Measurements from ENCODE around the gene OTOG.

OTOG gene

DNA sequence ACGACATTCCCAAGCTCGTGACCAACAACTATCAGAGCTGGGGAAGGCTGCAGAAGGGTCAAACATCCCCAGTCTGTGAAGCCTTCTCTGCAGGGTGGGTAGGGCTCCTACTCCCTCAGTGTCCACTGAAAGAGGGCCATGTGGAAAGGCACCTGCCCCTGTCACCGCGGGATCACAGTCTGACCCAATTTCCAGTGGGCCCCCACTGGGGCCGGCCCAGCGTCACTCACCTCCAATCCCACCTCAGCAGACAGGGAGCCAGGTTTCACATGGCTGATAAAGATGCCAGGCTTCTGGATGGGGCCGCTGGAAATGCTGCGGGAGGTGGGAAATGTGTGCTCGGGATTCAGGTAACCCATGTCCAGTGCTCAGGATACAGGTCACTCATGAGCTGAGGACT is 22.8 kb upstream of the OTOG start:
- POLR2A ChIA-PET = no interaction called here
- CTCF ChIA-PET = interaction anchor here (0.6 kb wide), 1 partner anchor 170 kb away, joined by 6 read pairs; no protein-coding TSS in a partner anchor
- no peak for TF ChIP-seq SUZ12 (IDR thresholded peaks at IDR 0.05)
- DNase-seq (ENCODE audit: extremely low spot score) = no peak

DNA sequence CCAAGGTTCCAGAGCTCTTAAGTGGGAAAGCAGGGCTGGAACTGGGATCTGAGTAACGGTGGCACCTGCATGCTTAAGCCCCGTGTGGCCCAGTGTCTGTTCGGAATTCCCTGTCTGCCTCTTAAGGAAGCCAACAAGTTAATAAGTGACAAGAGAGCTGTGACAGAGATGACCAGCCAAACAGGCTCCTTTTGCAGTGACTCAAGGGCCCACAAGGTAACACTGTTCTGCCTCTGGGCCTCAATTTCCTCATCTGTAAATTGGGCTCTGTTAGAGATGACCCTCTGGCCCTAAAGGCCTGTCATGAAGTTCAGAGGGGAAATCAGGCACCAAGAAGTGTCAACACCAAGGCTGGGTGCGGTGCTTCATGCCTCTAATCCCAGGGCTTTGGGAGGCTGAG is 21.5 kb upstream of the OTOG start:
- no peak for DNase-seq (ENCODE audit: extremely low spot score)
- no peak for TF ChIP-seq TARDBP (IDR thresholded peaks at IDR 0.05)
- TF ChIP-seq HDGF (IDR thresholded peaks at IDR 0.05; ENCODE audit: borderline replicate concordance) = no peak
- no peak for TF ChIP-seq FOXK2 (IDR thresholded peaks at IDR 0.05)
- ChIA-PET CTCF (interaction anchor here (0.6 to 1.3 kb wide), 2 partner anchors 139 to 1056 kb away, joined by 3 to 4 read pairs; no protein-coding TSS in a partner anchor), POLR2A (no interaction called here)

DNA sequence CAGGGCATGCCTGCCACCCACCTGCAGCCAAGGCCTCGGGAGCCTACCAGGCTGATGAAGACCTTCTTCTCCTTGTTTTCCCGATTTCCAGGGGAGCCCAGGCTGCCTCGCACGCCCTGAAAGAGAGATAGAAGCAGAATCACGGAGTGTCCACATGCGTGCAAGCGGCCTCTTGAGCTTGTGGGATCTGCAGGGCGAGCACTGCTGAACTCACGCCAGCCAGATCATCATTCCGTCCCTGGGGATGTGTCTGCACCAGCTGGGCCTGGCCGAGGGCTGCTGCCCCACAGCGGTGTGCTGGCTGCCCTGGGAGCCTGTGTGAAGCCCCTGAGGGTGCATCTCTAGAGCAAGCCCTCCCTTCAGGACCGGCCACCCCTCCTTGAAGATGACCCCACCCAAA is 20.7 kb upstream of the OTOG start:
- ChIA-PET CTCF (no interaction called here), POLR2A (no interaction called here)
- DNase-seq (ENCODE audit: extremely low spot score) = no peak
- no peak for TF ChIP-seq BHLHE40 (IDR thresholded peaks at IDR 0.05; ENCODE audit: borderline replicate concordance)
- no peak for TF ChIP-seq SUZ12 (IDR thresholded peaks at IDR 0.05)
- TF ChIP-seq ZNF384 (IDR thresholded peaks at IDR 0.05) = no peak
- TF ChIP-seq HDGF (IDR thresholded peaks at IDR 0.05; ENCODE audit: borderline replicate concordance) = no peak
- no peak for TF ChIP-seq FOXK2 (IDR thresholded peaks at IDR 0.05)
- TF ChIP-seq TARDBP (IDR thresholded peaks at IDR 0.05) = no peak
- TF ChIP-seq, protein P1, sequence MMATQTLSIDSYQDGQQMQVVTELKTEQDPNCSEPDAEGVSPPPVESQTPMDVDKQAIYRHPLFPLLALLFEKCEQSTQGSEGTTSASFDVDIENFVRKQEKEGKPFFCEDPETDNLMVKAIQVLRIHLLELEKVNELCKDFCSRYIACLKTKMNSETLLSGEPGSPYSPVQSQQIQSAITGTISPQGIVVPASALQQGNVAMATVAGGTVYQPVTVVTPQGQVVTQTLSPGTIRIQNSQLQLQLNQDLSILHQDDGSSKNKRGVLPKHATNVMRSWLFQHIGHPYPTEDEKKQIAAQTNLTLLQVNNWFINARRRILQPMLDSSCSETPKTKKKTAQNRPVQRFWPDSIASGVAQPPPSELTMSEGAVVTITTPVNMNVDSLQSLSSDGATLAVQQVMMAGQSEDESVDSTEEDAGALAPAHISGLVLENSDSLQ (IDR thresholded peaks at IDR 0.05) = no peak
- TF ChIP-seq L3MBTL2 (conservative IDR thresholded peaks at IDR 0.05) = no peak
- no peak for TF ChIP-seq SP1 (IDR thresholded peaks at IDR 0.05)
- TF ChIP-seq FOXM1 (IDR thresholded peaks at IDR 0.05; ENCODE audit: borderline replicate concordance) = no peak
- TF ChIP-seq ARNT (IDR thresholded peaks at IDR 0.05) = no peak
- TF ChIP-seq CTBP1 (IDR thresholded peaks at IDR 0.05; ENCODE audit: borderline replicate concordance) = no peak
- TF ChIP-seq ELF4 (IDR thresholded peaks at IDR 0.05) = no peak
- no peak for TF ChIP-seq LEF1 (IDR thresholded peaks at IDR 0.05; ENCODE audit: borderline replicate concordance)

DNA sequence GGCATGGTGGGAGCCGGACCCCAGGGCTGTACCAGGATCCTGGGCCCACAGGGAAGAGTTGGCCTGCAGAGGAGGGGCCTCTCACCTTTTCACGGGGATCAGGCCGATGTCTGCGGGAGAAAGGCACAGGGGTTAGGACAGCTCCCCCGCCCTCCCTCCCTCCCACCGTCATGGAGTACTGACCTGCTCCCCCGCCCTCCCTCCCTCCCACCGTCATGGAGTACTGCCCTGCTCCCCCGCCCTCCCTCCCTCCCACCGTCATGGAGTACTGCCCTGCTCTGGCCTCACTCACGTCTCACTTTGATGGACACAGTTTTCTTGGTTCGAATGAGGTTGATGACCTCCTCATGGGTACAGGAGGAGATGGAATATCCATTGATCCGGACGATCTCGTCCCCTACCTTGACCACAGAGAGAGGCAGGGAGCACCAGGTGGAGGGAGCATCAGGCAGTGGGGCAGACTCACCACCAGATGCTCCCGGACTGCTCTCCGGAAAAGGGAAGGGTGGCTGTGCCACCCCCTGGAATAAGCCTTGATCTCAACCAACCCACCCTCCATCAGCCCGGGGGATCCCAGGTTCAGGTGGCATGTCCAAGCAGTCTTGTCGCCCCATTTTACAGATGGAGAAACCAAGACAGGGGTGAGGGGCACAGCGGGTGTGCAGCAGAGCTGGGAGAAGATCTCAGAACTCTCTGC is 20.0 kb upstream of the OTOG start:
- CTCF ChIA-PET = interaction anchor here (0.7 to 2.0 kb wide), 9 partner anchors 9 to 204 kb away, joined by 3 to 41 read pairs (median 7); partner anchors contain the start of genes ABCC8 and KCNJ11
- POLR2A ChIA-PET = interaction anchor here (0.7 kb wide), 1 partner anchor 305 kb away, joined by 4 read pairs; no protein-coding TSS in a partner anchor
- no peak for DNase-seq (ENCODE audit: extremely low spot score)
- no peak for TF ChIP-seq FOXA1 (IDR thresholded peaks at IDR 0.05)

DNA sequence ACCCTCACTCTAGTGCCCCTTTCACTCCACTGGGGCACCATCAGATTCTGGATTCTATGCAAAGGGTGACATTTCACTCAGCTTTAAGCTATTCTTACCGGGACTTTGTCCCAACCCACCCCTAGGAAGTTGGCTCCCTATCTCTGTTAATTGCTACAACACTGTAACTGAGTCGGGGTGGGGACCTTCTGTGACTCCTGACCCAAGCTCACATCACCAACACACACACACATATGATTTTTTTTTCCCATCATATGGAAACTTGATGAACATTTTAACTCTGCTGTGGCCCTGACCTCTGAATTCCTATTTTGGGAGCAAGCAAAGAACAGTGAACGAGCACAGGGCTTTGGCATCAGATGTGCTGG is 19.4 kb upstream of the OTOG start:
- CTCF ChIA-PET = interaction anchor here (0.5 to 2.8 kb wide), 28 partner anchors 9 to 295 kb away, joined by 3 to 41 read pairs (median 5); partner anchors contain the start of genes ABCC8, KCNJ11, NCR3LG1 and OTOG
- POLR2A ChIA-PET = interaction anchor here (0.7 to 1.0 kb wide), 2 partner anchors 251 to 306 kb away, joined by 3 to 4 read pairs; partner anchors contain the start of gene NUCB2
- DNase-seq (ENCODE audit: extremely low spot score) = no peak
- TF ChIP-seq FOXA1 (IDR thresholded peaks at IDR 0.05) (no peak), L3MBTL2 (conservative IDR thresholded peaks at IDR 0.05) (no peak), SP1 (IDR thresholded peaks at IDR 0.05) (no peak), ZNF384 (IDR thresholded peaks at IDR 0.05) (no peak), FOXM1 (IDR thresholded peaks at IDR 0.05; ENCODE audit: borderline replicate concordance) (no peak), CTBP1 (IDR thresholded peaks at IDR 0.05; ENCODE audit: borderline replicate concordance) (no peak), NFRKB (IDR thresholded peaks at IDR 0.05) (no peak), SUZ12 (IDR thresholded peaks at IDR 0.05) (no peak), BHLHE40 (IDR thresholded peaks at IDR 0.05; ENCODE audit: borderline replicate concordance) (no peak), FOXK2 (IDR thresholded peaks at IDR 0.05) (no peak), ELF4 (IDR thresholded peaks at IDR 0.05) (no peak), LEF1 (IDR thresholded peaks at IDR 0.05; ENCODE audit: borderline replicate concordance) (no peak), HDGF (IDR thresholded peaks at IDR 0.05; ENCODE audit: borderline replicate concordance) (no peak), TARDBP (IDR thresholded peaks at IDR 0.05) (no peak)
- TF ChIP-seq, protein P1 (IDR thresholded peaks at IDR 0.05) = no peak

DNA sequence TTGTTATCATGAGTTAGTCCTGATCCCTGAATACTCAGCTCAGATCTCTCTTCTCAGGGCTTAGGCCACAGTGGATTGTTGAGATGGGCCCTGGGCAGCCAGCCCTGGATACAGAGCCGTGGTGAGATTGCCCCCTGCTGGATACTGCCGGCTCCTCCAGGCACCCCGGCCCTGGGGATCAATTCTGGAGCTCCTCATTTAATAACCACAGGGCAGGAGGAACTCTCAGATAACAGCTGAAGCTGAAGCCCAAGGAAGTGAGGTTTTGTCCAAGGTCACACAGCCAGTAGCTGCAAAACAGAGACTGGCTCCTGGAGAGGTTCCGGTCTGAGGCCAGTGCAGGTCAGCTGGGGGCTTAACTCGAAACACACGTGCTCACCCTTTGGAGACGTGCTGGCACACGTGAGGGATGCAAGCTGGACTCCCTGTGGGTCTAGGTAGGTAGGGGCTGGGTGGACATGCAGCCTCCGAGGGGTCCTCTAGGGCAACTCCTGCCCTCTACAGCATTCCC is 18.8 kb upstream of the OTOG start:
- DNase-seq (ENCODE audit: extremely low spot score) = peak; percentile 84
- ChIA-PET CTCF (interaction anchor here (0.5 to 2.8 kb wide), 29 partner anchors 9 to 295 kb away, joined by 3 to 41 read pairs (median 5); partner anchors contain the start of genes ABCC8, KCNJ11, NCR3LG1 and OTOG), POLR2A (interaction anchor here (1.0 kb wide), 1 partner anchor 252 kb away, joined by 3 read pairs; the partner anchor contains the start of gene NUCB2)
- no peak for TF ChIP-seq NFRKB (IDR thresholded peaks at IDR 0.05)
- no peak for TF ChIP-seq SP1 (IDR thresholded peaks at IDR 0.05)
- TF ChIP-seq ELF4 (IDR thresholded peaks at IDR 0.05) = no peak
- TF ChIP-seq, protein P1 (IDR thresholded peaks at IDR 0.05) = no peak
- no peak for TF ChIP-seq CTBP1 (IDR thresholded peaks at IDR 0.05; ENCODE audit: borderline replicate concordance)
- TF ChIP-seq ARNT (IDR thresholded peaks at IDR 0.05) = no peak
- TF ChIP-seq SUZ12 (IDR thresholded peaks at IDR 0.05) = no peak
- TF ChIP-seq L3MBTL2 (conservative IDR thresholded peaks at IDR 0.05) = no peak
- TF ChIP-seq TARDBP (IDR thresholded peaks at IDR 0.05) = no peak
- TF ChIP-seq HDGF (IDR thresholded peaks at IDR 0.05; ENCODE audit: borderline replicate concordance) = no peak
- TF ChIP-seq FOXM1 (IDR thresholded peaks at IDR 0.05; ENCODE audit: borderline replicate concordance) = no peak

All from HEK293T (cell line).